Measurements from ENCODE around the gene KIAA1328. TPM values are rescaled to one million over a fixed set of nuclear protein-coding genes. Genes with fewer than 3 reads are reported as not detected.

KIAA1328 gene
- total RNA-seq, 6 experiments from 2014 or later, result 2.7 to 3.3 (median 3.0) TPM

GRCh38 chr18:37222354-37222998, 393.5 kb downstream of the KIAA1328 start:
- no peaks in the 10 kb centered on the region for H3K4me1 Mint-ChIP-seq (ENCODE audit: low read depth)
- no peaks in the 10 kb centered on the region for H3K9me3 Mint-ChIP-seq
- no peaks in the 10 kb centered on the region for H3K27me3 Mint-ChIP-seq (ENCODE audit: insufficient read depth)
- no peak overlapping the region for H3K27ac Mint-ChIP-seq
- no peak for TF ChIP-seq CTCF (IDR thresholded peaks at IDR 0.05)
- no peak for DNase-seq
- no peak overlapping the region for H3K4me3 Mint-ChIP-seq
- H3K36me3 Mint-ChIP-seq (ENCODE audit: low read depth), result no peaks in the 10 kb centered on the region

- Mint-ChIP-seq H3K9me3 (no peaks in the 10 kb centered on the region), H3K4me3 (no peak overlapping the region), H3K27ac (no peak overlapping the region), H3K4me1 (ENCODE audit: low read depth) (no peaks in the 10 kb centered on the region), H3K36me3 (ENCODE audit: low read depth) (no peaks in the 10 kb centered on the region), H3K27me3 (ENCODE audit: insufficient read depth) (no peaks in the 10 kb centered on the region)
- no peak for TF ChIP-seq CTCF (IDR thresholded peaks at IDR 0.05)
- no peak for DNase-seq
Observed at GRCh38 chr18:37222999-37223378, 394.1 kb downstream of the KIAA1328 start.

GRCh38 chr18:37225279-37225678, 396.4 kb downstream of the KIAA1328 start:
- no peak for DNase-seq
- Mint-ChIP-seq H3K9me3 (no peaks in the 10 kb centered on the region), H3K27ac (no peak overlapping the region), H3K36me3 (ENCODE audit: low read depth) (no peaks in the 10 kb centered on the region), H3K4me3 (no peak overlapping the region), H3K4me1 (ENCODE audit: low read depth) (no peaks in the 10 kb centered on the region), H3K27me3 (ENCODE audit: insufficient read depth) (no peaks in the 10 kb centered on the region)
- no peak for TF ChIP-seq CTCF (IDR thresholded peaks at IDR 0.05)

- no peak for TF ChIP-seq CTCF (IDR thresholded peaks at IDR 0.05)
- H3K27me3 Mint-ChIP-seq (ENCODE audit: insufficient read depth), result peaks cover 9% of the 10 kb centered on the region; the same call in 1 of the 2 replicates
- H3K4me1 Mint-ChIP-seq (ENCODE audit: low read depth), result no peaks in the 10 kb centered on the region
- H3K4me3 Mint-ChIP-seq, result no peak overlapping the region
- no peak for DNase-seq
- H3K36me3 Mint-ChIP-seq (ENCODE audit: low read depth), result no peaks in the 10 kb centered on the region
- no peak overlapping the region for H3K27ac Mint-ChIP-seq
- no peaks in the 10 kb centered on the region for H3K9me3 Mint-ChIP-seq
Observed at GRCh38 chr18:37230768-37231167, 401.8 kb downstream of the KIAA1328 start.

GRCh38 chr18:37231251-37231650, 402.3 kb downstream of the KIAA1328 start:
- no peaks in the 10 kb centered on the region for H3K36me3 Mint-ChIP-seq (ENCODE audit: low read depth)
- peaks cover 13% of the 10 kb centered on the region; the same call in 1 of the 2 replicates for H3K27me3 Mint-ChIP-seq (ENCODE audit: insufficient read depth)
- no peaks in the 10 kb centered on the region for H3K4me1 Mint-ChIP-seq (ENCODE audit: low read depth)
- DNase-seq, result no peak
- no peak overlapping the region for H3K4me3 Mint-ChIP-seq
- no peaks in the 10 kb centered on the region for H3K9me3 Mint-ChIP-seq
- TF ChIP-seq CTCF (IDR thresholded peaks at IDR 0.05), result no peak
- H3K27ac Mint-ChIP-seq, result no peak overlapping the region
